ENCODE data around the gene PERM1.

PERM1 gene

DNA sequence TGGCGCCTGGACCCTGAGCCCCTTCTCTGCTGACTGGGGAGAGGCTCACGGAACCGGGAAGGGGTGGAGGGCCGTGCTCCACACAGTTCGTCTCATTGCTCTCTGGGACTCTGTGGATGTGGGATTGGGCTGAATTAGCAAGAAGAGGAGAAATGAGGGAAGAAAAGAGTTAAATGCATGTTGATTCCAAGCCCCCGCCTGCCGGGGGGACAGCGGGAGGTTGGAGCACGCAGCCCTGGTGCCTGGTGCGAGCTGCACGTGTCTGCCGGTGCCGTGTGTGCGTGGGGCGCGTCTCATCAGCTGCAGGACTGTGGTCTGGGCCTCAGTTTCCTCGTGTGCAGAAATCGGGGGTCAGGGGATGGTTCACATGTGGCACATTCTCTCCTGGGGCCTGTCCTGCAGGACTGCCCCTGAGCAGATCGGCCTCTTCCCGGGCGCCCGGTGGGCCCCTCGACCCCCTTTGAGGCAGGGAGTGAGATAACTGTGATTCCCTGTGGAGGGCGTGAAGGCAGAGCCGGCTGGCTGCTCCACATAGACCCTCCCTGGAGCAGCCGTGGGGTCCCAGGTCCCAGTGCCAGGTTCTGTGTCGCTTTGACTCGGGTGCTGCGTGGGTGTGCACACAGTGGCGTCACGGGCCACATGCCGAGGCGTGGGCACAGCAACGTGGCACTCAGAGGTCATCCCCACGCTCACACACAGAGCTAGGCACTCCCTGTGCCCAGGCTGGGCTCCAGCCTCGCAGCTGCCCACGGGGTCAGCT lies 46.7 kb downstream of the PERM1 start:
- no peak for DNase-seq (ENCODE audit: low spot score)

DNA sequence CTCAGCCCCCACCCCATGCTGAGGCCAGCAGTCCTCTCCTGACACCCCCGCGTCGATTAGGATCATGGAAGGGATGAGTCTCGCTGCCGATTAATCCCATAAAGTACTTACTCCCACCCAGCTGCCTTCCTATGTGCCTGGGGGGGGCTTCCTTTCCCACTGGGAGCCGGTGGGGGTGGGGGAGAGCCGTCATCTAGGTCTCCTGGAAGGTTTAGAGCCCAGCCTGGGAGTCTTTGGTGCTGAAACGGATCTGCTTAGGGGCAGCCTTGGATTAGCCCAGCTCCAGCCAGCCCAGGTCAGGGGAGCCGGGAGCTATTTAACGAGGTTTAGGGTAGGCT lies 48.3 kb downstream of the PERM1 start:
- DNase-seq (ENCODE audit: low spot score): no peak

DNA sequence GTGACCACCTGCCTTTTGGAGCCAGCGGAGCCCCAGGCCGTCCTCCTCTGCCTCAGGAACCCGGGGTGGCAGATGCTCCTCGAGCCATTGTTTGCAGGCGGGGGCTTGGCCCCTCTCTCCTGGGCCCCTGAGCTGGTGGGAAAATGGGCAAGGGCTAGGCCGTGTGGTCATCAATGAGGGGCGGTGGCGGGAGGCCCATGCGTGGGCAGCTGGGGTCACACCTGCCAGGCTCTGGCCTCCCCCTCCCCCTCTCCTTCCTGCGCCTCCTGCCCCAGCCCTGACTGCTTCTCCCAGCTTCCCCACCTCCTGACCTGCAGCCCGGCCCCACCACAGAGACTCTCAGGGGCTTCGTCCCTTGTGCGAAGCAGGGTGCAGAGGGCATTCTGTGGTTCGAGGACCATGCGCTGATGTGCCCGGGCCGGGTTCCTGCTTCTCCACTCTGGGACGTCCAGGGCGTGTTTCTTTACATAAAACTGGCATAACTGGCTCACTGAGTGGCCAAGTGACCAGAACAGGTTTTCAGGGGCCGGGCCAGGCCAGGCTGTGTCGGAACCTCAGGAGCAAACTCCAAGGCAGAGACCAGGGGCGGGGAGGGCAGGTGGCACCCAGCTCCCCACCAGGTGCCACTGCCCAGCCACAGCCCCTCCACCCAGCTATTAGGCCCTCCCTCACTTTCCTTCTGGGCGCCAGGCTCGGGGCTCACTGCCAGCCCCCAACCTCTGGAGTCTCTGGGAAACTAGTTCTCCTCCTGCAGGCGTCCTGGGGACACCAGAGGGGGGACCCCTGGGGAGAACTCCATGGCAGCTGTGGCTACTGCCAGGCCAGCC lies 48.9 kb downstream of the PERM1 start:
- DNase-seq (ENCODE audit: low spot score): no peak

DNA sequence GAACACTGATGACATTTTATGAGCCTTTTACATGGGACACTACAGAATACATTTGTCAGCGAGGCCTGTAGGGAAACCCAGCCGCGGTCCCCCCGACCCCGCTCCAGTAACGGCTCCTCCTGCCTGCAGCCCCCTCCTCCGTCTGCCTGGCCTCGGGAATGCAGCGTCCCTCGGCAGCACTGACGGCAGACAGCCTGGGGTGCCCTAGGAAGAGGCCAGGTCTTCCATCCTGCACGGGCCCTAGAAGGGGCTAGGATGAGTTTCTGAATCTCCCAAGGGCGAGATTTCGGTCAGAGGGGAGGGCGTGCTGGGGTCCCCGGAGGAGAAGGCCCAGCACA lies 49.8 kb downstream of the PERM1 start:
- DNase-seq (ENCODE audit: low spot score): no peak

DNA sequence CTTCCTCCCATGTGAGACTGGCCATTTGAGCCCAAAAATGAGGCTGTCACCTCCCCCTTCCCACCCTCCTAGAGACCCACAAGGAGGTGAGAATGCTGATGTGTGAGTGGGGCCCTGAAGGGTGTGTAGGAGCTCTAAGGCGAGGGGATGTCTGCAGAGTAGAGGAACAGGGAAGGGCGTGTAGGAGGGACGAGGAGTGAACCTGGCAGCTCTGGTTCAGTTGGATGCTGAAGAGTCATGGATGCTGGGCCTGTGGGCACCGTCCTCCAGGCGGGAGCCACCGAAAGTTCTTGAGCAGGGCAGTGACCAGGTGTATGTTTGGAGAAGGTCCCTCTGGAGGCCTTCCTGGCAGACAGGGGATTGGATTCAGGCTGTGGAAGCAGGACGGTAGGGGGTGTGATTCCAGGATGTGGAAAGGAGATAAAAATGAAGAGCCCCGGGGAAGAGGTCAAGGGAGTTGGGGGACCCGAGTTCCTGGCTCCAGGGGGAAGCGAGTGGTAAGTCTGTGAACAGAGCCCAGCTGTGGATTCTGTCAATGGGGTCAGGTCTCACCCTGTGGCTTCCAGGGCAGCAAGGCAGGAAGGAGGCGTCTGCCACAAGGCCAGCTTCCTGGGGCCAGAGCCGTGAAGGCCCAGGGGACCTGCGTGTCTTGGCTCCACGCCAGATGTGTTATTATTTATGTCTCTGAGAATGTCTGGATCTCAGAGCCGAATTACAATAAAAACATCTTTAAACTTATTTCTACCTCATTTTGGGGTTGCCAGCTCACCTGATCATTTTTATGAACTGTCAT lies 50.3 kb downstream of the PERM1 start:
- DNase-seq (ENCODE audit: low spot score): no peak

DNA sequence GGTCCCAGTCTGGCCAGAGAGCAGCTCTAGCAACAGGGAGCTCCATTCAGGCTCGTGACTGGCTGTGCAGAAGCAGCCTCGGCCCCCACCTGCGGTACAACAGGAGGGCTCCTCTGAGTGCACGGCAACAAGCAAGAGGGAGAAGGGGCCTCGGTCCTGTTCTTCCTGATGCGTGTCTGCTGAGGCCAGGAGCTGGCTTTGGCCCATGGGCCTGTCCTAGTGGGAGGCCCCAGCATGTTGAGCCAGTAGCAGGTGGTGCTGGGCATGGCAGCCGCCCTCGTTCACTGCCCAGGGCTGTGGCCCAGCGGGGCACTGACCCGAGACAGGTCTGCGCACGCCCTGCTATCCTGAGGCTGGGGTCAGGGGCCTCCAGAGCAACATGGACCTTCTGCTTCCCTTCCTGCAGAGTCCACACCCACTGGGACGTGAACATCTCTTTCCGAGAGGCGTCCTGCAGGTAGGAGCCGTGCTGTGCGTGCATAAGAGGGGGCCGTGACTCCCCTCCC lies 51.2 kb downstream of the PERM1 start:
- no peak for DNase-seq (ENCODE audit: low spot score)

DNA sequence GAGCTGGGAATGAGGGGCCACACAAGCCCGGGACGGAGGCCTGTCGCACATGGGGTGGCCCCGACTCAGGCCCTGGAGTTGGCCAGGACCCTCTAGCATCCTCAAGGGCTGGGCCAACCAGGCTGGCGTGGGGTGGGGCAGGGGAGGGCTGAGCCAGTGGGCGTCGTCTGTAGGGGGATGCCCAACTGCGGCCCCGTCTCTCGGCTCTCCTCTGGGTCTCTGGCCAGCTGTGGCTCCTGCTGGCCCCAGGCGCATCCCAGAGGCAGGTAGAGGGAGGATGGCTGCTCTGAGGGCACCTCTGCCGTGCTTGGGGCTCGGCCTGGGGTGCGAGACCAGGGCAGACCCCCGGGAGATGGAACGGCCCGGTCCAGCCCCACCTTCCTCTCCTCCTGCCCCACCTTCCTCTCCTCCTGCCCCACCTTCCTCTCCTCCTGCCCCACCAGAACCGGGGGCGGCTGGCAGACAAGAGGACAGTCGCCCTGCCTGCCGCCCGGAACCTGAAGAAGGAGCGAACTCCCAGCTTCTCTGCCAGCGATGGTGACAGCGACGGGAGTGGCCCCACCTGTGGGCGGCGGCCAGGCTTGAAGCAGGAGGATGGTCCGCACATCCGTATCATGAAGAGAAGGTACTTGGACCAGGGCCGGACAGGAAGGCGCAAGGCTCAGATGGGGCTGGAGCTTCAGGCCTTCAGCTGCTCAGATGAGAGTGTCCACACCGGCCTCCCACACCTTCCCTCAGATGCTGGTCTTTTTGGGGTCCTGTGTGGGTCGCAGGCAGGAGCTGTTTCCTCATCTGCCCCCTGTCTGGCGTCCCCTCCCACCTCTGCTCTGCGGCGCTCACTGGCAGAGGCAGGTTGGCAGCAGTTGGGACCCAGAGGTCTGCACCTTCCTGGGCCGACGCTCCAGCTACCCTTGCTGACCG lies 51.9 kb downstream of the PERM1 start:
- DNase-seq (ENCODE audit: low spot score): no peak

DNA sequence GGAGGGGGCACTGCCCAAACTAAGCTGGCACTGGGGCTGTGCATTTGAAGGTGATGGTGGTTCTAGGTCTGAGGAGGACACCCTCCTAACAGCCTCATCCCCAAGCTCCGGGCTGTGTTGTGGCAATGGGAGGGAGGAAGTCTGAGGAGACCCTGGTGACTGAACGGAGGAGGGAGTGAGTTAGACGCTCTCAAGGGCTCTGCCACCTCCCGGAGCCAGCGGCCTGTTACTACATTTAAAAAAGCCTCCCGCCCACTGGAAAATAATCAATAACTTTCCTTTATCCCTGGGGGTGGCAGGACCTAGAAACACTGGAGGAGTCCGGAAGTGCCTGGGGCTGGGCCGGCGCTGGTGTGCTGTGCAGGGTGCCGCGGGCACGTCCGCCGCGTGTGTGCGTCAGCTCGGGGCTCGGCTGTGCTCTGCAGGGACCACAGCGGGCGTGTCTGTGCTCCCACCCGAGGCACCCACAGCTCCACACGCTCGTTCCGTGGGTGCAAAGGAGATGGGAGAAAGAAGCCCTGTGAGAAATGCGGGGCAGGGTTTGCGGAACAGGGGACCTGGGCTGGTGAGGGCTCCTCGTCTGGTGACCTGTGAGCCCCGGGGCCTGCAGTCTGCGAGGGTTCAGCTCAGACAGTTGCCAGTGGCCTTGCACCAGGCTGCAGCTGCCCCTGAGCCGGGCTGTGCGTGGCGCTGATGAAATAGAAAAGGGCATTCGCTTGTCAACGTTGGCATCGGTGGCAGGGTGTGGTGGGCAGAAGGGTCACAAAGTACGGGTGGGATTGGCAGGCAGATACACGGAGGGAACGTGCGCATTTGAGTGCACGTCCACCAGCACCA lies 52.9 kb downstream of the PERM1 start:
- DNase-seq (ENCODE audit: low spot score): no peak

DNA sequence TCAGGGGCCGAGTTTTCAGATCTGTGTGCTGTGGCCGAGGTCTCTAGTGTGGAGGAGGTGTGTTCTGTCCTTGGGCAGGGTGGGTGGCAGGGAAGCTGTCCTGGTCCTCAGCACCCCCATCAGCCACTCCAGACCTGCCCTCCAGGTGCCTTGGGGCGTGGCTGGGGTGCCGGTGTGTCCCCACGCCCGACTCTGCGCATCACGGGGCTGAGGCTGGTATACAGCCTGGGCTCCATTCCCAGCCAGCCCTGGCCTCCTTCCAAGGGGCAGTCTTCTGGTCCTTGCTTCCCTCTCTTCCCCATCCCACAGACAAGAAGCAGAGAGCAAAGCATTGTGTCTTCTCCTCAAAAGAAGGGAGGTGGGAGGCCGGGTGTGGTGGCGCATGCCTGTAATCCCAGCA lies 54.1 kb downstream of the PERM1 start:
- DNase-seq (ENCODE audit: low spot score): no peak

DNA sequence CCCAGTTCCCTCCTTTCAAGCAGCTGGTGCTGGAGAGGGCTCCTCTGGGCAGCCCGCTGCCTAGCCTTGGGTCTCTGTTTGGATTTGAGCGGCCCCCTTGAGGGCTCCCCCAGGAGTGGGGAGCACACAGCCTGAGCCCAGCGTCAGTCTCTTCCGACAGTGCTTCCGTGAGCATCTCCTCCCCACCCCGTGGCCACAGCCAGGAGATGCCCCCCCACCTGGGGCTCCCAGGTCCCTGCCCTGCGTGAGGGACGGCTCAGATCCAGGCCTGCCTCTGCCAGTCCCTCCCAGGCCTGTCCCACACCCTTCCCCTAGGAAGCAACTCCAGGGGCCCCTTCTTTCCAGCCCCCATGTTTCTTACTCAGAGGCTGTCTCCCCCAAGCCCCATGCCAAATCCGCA lies 54.7 kb downstream of the PERM1 start:
- DNase-seq (ENCODE audit: low spot score): no peak

DNA sequence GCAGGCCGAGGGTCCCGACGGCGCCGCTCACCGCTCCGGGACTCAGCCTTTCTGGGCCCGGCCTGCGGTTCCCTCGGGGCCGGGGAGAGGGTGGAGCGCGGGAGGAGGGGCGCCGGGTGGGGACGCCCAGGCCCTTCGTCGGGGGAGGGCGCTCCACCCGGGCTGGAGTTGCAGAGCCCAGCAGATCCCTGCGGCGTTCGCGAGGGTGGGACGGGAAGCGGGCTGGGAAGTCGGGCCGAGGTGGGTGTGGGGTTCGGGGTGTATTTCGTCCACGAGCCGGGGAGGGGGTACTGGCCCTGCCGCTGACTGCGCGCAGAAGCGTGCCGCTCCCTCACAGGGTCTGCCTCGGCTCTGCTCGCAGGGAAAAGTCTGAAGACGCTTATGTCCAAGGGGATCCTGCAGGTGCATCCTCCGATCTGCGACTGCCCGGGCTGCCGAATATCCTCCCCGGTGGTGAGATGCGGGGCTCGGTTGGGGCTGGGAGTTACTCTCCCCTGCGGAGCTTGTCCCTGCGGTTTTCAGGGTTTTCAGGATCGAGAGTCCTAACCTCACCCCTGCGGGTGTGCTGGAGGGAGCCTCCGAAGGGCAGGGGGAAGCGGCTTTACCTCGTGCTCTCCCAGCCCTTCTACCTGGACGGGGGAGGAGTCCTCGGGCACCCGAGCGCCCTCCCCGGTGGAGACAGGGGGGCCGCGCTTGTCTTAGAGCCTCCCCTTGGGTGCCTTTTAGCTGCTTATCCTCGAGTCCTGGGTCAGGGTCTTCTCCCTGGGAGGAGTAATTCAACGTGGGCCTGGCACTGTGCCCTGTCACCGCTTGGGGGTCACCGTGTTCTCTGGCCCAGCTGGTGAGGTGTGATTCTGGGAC lies 56.1 kb downstream of the PERM1 start:
- no peak for DNase-seq (ENCODE audit: low spot score)

All from germinal center (tissue), 1 donor.